ENCODE measurements around the gene MS4A6A. TPM values are rescaled to one million over a fixed set of nuclear protein-coding genes. Genes with fewer than 3 reads are reported as not detected.

Gene MS4A6A
- total and polyA plus RNA-seq, 8 donors = 19.8 to 143 (median 27.2) TPM

GRCh38 chr11:60125956-60126585, 56.8 kb downstream of the MS4A6A start:
- no peak for TF ChIP-seq CTCF (IDR thresholded peaks at IDR 0.05)
- ATAC-seq (no peak), DNase-seq (no peak)
- Histone ChIP-seq H3K27ac (no peak overlapping the region), H3K9me3 (no peaks in the 10 kb centered on the region), H3K4me3 (no peak overlapping the region), H3K36me3 (no peaks in the 10 kb centered on the region), H3K4me1 (no peaks in the 10 kb centered on the region), H3K27me3 (no peaks in the 10 kb centered on the region)
- intact Hi-C loops (cut with DNase I) = no loop called here

GRCh38 chr11:60124802-60125432, 58.0 kb downstream of the MS4A6A start:
- Histone ChIP-seq H3K9me3 (no peaks in the 10 kb centered on the region), H3K4me1 (peaks cover 0 to 4% of the 10 kb centered on the region in 2 donors), H3K27me3 (no peaks in the 10 kb centered on the region), H3K36me3 (no peaks in the 10 kb centered on the region), H3K4me3 (no peak overlapping the region), H3K27ac (no peak overlapping the region)
- no peak for DNase-seq
- no peak for TF ChIP-seq CTCF (IDR thresholded peaks at IDR 0.05)
- no peak for ATAC-seq
- intact Hi-C loops (cut with DNase I) = no loop called here

Small RNA genes lying within 50 kb of the gene (microRNA-seq; reads per million reads assigned to microRNA genes)
- 4.4 to 4.5 reads per million in 2 donors for gene MIR6503

Other genes with a start within 250 kb of the MS4A6A start
- not detected for gene OOSP1, start 244.7 kb downstream of the MS4A6A start, total RNA-seq
- gene OOSP1, start 244.7 kb downstream of the MS4A6A start, polyA plus RNA-seq (ENCODE audit: insufficient read length in 6 of 6) = under 1 TPM in 2 of 6 donors, not detected in 4; 0.27 to 0.31 TPM
- gene OOSP4A, start 219.1 kb downstream of the MS4A6A start, total RNA-seq = not detected
- gene OOSP4A, start 219.1 kb downstream of the MS4A6A start, polyA plus RNA-seq (ENCODE audit: insufficient read length in 6 of 6) = not detected
- not detected for gene OOSP4B, start 165.9 kb downstream of the MS4A6A start, total RNA-seq
- not detected for gene OOSP4B, start 165.9 kb downstream of the MS4A6A start, polyA plus RNA-seq (ENCODE audit: insufficient read length in 6 of 6)
- not detected for gene OOSP2, start 142.7 kb downstream of the MS4A6A start, total RNA-seq
- not detected for gene OOSP2, start 142.7 kb downstream of the MS4A6A start, polyA plus RNA-seq (ENCODE audit: insufficient read length in 6 of 6)
- under 1 TPM in 1 of 2 donors, not detected in 1; 0.73 TPM for gene MS4A3, start 126.4 kb downstream of the MS4A6A start, total RNA-seq
- gene MS4A3, start 126.4 kb downstream of the MS4A6A start, polyA plus RNA-seq (ENCODE audit: insufficient read length in 6 of 6) = 1 to 10 TPM in 5 of 6 donors, under 1 TPM in 1; 0.99 to 2.3 (median 1.3) TPM
- 1 to 10 TPM; 3.3 to 6.1 TPM for gene MS4A2, start 94.4 kb downstream of the MS4A6A start, total RNA-seq
- under 1 TPM in 5 of 6 donors, not detected in 1; 0.04 to 0.11 (median 0.08) TPM for gene MS4A2, start 94.4 kb downstream of the MS4A6A start, polyA plus RNA-seq (ENCODE audit: insufficient read length in 6 of 6)
- 1 to 10 TPM; 1.4 to 2.1 TPM for gene MS4A4E, start 60.1 kb upstream of the MS4A6A start, total RNA-seq
- 1 to 10 TPM; 1.2 to 3.0 (median 2.2) TPM for gene MS4A4E, start 60.1 kb upstream of the MS4A6A start, polyA plus RNA-seq (ENCODE audit: insufficient read length in 6 of 6)
- gene MS4A4A, start 97.6 kb upstream of the MS4A6A start, total RNA-seq = 10 to 100 TPM; 57.5 to 93.6 TPM
- gene MS4A4A, start 97.6 kb upstream of the MS4A6A start, polyA plus RNA-seq (ENCODE audit: insufficient read length in 6 of 6) = 10 to 100 TPM in 5 of 6 donors, 1 to 10 TPM in 1; 7.4 to 15.4 (median 12.8) TPM
- gene MS4A6E, start 144.2 kb upstream of the MS4A6A start, total RNA-seq = 1 to 10 TPM in 1 of 2 donors, under 1 TPM in 1; 0.87 to 4.0 TPM
- not detected for gene MS4A6E, start 144.2 kb upstream of the MS4A6A start, polyA plus RNA-seq (ENCODE audit: insufficient read length in 6 of 6)
- 100 to 1,000 TPM in 1 of 2 donors, 10 to 100 TPM in 1; 80.6 to 143 TPM for gene MS4A7, start 195.4 kb upstream of the MS4A6A start, total RNA-seq
- gene MS4A7, start 195.4 kb upstream of the MS4A6A start, polyA plus RNA-seq (ENCODE audit: insufficient read length in 6 of 6) = 10 to 100 TPM; 11.5 to 20.3 (median 14.2) TPM
- gene MS4A14, start 213.4 kb upstream of the MS4A6A start, total RNA-seq = 1 to 10 TPM; 3.7 to 4.1 TPM
- under 1 TPM; 0.30 to 0.83 (median 0.64) TPM for gene MS4A14, start 213.4 kb upstream of the MS4A6A start, polyA plus RNA-seq (ENCODE audit: insufficient read length in 6 of 6)
- not detected for gene MS4A5, start 246.5 kb upstream of the MS4A6A start, total RNA-seq
- gene MS4A5, start 246.5 kb upstream of the MS4A6A start, polyA plus RNA-seq (ENCODE audit: insufficient read length in 6 of 6) = under 1 TPM in 2 of 6 donors, not detected in 4; 0.23 to 0.33 TPM